Type B pancreatic cell (in vitro differentiated cells): ENCODE measurements around the gene RNASE7. TPM values are rescaled to one million over a fixed set of nuclear protein-coding genes. Genes with fewer than 3 reads are reported as not detected.
A peak's percentile ranks its signal among the peaks of the same experiment; 100 is the strongest.

Experiments
- DNase-seq: peaks from one replicate; pipeline ENCODE4 v3.0.0; 2021; ENCODE audit warnings: mixed read lengths; ENCODE audit not compliant: unreplicated experiment; ENCODE audit errors: extremely low spot score
- H3K27ac Mint-ChIP-seq: 2 replicates; pipeline ENCODE4 v1.8.0; 2021; ENCODE audit warnings: mild to moderate bottlenecking, mixed read lengths
- H3K27me3 Mint-ChIP-seq: 2 replicates; pipeline ENCODE4 v1.8.0; 2021; ENCODE audit warnings: mixed read lengths
- H3K36me3 Mint-ChIP-seq: 2 replicates; pipeline ENCODE4 v1.8.0; 2021; ENCODE audit warnings: mixed read lengths
- H3K4me1 Mint-ChIP-seq: one replicate; pipeline ENCODE4 v1.8.0; 2021; ENCODE audit warnings: mixed read lengths; ENCODE audit not compliant: unreplicated experiment
- H3K4me3 Mint-ChIP-seq: 2 replicates; pipeline ENCODE4 v1.8.0; 2021; ENCODE audit warnings: mild to moderate bottlenecking, mixed read lengths
- H3K9me3 Mint-ChIP-seq: 2 replicates; pipeline ENCODE4 v1.8.0; 2021; ENCODE audit warnings: mixed read lengths
- total RNA-seq: library from RNA; stranded (reverse); gene quantifications from 2 replicates; pipeline ENCODE4 v1.2.1, GENCODE V29; 2021; ENCODE audit warnings: low replicate concordance
- TF ChIP-seq, protein P1 (sequence below): fragments of 200-600 bp; sonication (generic); conservative IDR thresholded peaks from 2 replicates; pipeline ENCODE4 v1.5.0; 2021; ENCODE audit warnings: antibody characterized with exemption, mild to moderate bottlenecking

Gene RNASE7
- total RNA-seq, 1 donor from 2014 or later = not detected

DNA sequence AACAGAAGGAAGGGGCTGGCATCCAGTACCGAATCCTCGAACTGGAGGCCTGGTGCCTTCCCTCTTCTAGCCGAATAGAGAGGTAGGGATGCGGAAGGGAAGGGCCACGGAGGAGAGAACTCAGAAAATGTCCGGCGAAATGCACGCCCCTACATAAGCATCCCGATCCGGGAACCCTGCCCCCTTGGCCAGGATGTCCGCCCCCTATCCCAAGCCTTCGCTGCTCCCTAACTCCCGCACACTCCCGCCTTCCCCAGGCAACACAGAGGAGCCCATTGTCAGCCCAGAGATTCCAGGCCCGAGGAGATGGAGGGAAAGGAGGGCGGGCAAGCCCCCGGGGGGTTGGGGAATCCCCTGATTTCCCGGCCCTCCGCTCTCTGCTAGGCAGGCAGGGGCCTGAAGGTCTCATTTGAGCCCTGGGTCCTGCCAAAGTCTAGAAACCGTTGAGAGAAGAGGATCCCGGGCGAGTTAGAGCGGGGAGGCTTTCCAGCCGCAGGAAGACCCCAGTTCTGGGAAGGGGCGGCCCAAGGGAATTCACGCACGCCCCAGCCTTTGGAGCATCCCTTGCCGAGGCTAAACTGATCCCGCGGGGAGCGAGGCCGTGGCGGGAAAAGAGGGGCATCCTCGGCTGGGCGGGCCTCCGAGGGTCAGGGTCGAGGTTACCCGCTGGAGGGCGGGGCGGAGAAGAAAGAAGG, 27.4 kb downstream of the RNASE7 start:
- TF ChIP-seq, protein P1, sequence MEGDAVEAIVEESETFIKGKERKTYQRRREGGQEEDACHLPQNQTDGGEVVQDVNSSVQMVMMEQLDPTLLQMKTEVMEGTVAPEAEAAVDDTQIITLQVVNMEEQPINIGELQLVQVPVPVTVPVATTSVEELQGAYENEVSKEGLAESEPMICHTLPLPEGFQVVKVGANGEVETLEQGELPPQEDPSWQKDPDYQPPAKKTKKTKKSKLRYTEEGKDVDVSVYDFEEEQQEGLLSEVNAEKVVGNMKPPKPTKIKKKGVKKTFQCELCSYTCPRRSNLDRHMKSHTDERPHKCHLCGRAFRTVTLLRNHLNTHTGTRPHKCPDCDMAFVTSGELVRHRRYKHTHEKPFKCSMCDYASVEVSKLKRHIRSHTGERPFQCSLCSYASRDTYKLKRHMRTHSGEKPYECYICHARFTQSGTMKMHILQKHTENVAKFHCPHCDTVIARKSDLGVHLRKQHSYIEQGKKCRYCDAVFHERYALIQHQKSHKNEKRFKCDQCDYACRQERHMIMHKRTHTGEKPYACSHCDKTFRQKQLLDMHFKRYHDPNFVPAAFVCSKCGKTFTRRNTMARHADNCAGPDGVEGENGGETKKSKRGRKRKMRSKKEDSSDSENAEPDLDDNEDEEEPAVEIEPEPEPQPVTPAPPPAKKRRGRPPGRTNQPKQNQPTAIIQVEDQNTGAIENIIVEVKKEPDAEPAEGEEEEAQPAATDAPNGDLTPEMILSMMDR = no peak
- Mint-ChIP-seq H3K4me1 (peaks cover 22% of the 10 kb centered on the region), H3K36me3 (peaks cover 6% of the 10 kb centered on the region), H3K9me3 (no peaks in the 10 kb centered on the region), H3K27ac (peak overlapping the region; percentile 73), H3K4me3 (peak overlapping the region; percentile 89), H3K27me3 (peaks cover 28% of the 10 kb centered on the region)
- DNase-seq = no peak

DNA sequence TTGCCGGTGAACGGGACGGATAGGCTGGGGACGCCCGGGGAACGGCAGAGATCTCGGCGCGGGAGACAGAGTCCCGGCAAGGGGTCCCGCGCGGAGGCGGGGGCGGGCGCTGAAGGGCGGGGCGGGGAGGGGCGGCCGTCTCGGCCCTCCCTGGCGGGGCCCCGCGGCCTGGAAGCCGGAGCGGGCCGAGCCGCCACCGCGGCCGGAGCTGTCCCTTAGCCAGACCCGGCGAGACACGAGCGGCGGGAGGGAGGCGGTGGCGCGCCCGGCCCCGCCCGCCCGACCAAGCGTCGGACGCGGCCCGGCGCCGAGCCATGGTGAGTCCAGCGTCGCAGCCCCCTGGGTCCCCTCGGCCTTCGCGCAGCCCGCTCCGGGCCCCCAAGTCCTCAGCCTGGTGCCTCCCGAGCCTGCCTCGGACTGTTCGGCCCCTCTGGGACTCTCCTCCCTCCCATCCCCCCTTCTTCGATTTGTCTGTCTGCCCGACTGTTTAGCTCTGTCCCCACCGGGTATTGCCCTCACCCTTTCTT, 28.0 kb downstream of the RNASE7 start, which contains the start of gene ARHGEF40:
Gene ARHGEF40 (plus strand): TSS at position 222 of the 527 bp plus-strand sequence. CDS start 93 bp downstream, at position 315.
- Mint-ChIP-seq H3K4me3 (peak within 1 kb of the TSS; percentile 94), H3K27ac (peak within 1 kb of the TSS; percentile 73), H3K9me3 (no peaks in the 10 kb centered on the region), H3K36me3 (peaks cover 6% of the 10 kb centered on the region), H3K27me3 (peaks cover 28% of the 10 kb centered on the region), H3K4me1 (peaks cover 22% of the 10 kb centered on the region)
- TF ChIP-seq, protein P1 = no peak
- no peak for DNase-seq

DNA sequence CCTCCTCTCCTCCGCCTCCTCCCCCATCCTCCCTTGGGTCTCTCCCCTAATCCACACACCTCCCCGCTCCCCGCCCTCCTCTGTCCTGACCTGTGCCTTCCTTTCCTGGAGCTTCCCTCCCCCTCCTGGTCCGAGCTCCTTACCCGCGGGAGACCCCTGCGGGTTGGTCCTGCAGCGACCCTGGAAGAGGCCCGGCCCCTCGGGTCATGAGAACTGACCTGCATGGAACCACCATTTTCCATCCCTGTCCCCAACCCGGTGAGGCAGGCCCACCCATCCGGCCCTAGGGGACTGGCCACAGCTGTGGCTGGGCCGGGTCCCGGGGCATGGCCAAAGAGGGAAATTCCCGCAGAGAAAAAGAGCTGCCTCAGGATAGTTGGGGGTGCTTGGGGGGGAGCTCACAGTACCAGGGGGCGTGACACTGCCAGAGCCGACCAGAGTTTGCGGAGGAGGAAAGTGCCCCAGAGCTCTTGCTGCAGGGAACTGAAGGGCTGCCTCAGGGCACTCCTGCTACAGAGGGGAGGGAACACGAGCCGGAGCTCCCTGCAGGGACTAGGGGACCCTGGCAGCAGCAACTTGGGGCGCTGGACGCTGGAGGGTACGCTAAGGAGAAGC, 28.6 kb downstream of the RNASE7 start:
- no peak for DNase-seq
- Mint-ChIP-seq H3K9me3 (no peaks in the 10 kb centered on the region), H3K27me3 (peaks cover 25% of the 10 kb centered on the region), H3K27ac (peak overlapping the region; percentile 51), H3K4me1 (peaks cover 24% of the 10 kb centered on the region), H3K36me3 (peaks cover 8% of the 10 kb centered on the region), H3K4me3 (peak overlapping the region; percentile 94)
- TF ChIP-seq, protein P1 = no peak

DNA sequence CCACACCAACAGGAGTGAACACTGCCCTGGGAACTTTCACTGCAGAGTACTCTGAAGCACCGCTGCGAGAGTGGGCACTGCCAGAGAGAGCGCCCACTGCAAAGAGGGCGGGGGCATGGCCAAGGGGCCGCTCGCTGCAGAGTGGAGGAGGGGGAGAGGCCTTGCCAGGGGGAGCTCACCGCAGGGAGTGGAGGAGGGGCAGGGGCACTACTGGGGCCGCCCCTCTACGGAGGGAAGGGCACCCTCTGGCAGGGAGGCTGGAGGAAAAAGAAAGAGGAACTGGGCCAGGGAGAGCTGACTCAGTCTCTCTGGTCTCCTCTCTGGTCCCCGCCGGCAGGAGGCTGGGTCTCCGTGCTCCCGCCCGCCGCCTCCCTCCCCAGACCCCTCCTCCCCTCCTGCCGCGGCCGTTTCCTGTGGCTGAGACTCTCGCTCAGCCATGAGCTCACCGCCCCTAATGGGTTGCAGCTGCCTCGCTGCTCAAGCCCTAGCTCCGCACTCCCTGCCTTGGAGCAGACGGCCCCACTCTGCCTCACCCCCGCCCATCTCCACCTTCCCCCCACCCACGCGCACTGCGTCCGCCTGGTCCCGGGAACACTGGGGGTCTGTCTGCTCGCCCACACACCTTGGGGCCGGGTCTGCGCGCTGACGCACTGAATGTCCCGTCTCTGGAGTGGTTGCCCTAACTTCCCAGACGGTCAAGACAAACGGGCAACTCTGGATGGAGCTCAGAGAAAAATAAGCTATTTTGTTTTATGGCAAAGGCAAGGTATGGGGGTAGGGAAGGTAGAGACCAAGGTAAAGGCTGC, 29.3 kb downstream of the RNASE7 start:
- Mint-ChIP-seq H3K27me3 (peaks cover 21% of the 10 kb centered on the region), H3K36me3 (peaks cover 15% of the 10 kb centered on the region), H3K4me1 (peaks cover 27% of the 10 kb centered on the region), H3K4me3 (peak overlapping the region; percentile 94), H3K9me3 (no peaks in the 10 kb centered on the region), H3K27ac (peak overlapping the region; percentile 61)
- TF ChIP-seq, protein P1 = peak; percentile 45
- DNase-seq = peak; percentile 88

DNA sequence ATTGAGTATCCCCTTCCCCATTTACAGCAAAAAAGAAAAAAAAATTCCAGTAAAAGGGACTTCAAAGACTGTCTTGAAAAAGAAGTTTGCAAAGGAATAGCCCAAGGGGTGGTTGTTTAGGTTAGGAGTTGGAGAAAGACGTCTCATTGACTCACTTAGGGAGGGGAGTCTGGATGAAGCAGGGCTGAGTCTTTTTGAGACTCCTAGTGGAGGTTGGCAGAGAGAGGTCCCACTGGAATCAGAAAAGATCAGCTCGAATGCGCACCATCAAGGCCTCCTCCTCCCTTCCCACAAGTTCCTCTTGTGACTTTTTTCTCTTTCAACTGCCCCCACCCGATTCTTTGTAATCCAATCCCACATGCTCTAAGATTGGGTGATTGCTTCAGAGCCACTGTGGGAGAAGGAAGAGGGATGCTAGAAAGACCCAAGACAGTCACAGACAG, 29.9 kb downstream of the RNASE7 start:
- Mint-ChIP-seq H3K27me3 (peaks cover 18% of the 10 kb centered on the region), H3K4me3 (peak overlapping the region; percentile 94), H3K9me3 (no peaks in the 10 kb centered on the region), H3K36me3 (peaks cover 15% of the 10 kb centered on the region), H3K27ac (peak overlapping the region; percentile 61), H3K4me1 (peaks cover 27% of the 10 kb centered on the region)
- TF ChIP-seq, protein P1 = no peak
- DNase-seq = no peak
